Spleen (tissue), 7 donors: ENCODE results near the gene HDAC5.

Experiments
- POLR2A ChIP-seq, 3 donors: fragments of 450-650 bp; IDR thresholded peaks; one replicate each; pipeline ENCODE4 v1.5.1; 2017; ENCODE audit warnings: antibody characterized with exemption in 3 of 3, mild to moderate bottlenecking in 1 of 3
- POLR2AphosphoS5 ChIP-seq, 3 donors: sonication (generic); formaldehyde crosslinking; IDR thresholded peaks; one replicate each; pipeline ENCODE4 v1.5.1; 2017; ENCODE audit warnings: antibody characterized with exemption in 3 of 3
- TF ChIP-seq, protein P1 (sequence below), 11 experiments: fragments of 200-600 bp in 7 of 11; fragments of 450-650 bp in 4 of 11; sonication (generic) in 4 of 11; IDR thresholded peaks in 8 of 11; conservative IDR thresholded peaks in 3 of 11; 1 replicate in 7 of 11; 2 replicates in 4 of 11; pipeline versions ENCODE4 v1.4.0 to v1.8.0; 2016 to 2021; ENCODE audit warnings: antibody characterized with exemption in 11 of 11, inconsistent platforms in 4 of 11, mild to moderate bottlenecking in 1 of 11
- donor health status: DM: no; HTN: no; CAD: no; lungs with moderate emphysema.
- donor health status: DM: no; HTN: no; CAD: no.
- donor health status: DM: no; HTN: no; CAD: no.

DNA sequence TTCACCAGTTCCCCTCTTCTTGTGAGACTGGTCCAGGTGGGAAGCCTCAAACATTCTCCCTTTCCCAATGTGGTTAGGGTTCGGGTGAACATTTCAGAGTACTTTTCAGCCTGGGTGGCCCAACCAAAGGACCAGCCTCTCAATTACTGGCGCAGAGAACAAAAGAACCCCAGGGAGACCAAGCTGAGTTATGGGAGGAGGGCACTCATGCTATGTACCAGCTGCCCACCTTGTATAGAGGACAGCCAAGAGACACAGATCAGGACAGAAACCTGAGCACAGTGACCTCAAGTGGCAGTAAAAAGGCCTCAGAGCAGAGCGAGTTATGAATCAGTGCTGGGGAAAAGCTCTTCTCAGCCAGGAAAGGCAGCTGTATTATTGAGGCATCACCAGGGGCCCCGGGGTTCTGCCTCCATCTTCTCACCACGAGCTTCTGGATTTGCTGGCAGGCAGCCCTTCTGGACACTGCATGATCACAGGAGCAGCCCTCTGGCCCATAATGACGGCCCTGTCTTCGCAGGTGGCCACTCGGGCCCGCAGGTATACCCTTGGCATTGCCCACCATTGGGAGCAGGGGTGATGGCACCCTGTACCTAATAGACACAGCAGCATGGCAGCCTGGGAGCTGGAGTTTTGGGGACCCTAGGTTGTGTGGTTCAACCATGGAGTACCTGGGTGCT, 49.1 kb downstream of the HDAC5 start:
- TF ChIP-seq POLR2AphosphoS5 (IDR thresholded peaks at IDR 0.05), result peak in 1 of 3 donors; percentile 39
- TF ChIP-seq, protein P1, sequence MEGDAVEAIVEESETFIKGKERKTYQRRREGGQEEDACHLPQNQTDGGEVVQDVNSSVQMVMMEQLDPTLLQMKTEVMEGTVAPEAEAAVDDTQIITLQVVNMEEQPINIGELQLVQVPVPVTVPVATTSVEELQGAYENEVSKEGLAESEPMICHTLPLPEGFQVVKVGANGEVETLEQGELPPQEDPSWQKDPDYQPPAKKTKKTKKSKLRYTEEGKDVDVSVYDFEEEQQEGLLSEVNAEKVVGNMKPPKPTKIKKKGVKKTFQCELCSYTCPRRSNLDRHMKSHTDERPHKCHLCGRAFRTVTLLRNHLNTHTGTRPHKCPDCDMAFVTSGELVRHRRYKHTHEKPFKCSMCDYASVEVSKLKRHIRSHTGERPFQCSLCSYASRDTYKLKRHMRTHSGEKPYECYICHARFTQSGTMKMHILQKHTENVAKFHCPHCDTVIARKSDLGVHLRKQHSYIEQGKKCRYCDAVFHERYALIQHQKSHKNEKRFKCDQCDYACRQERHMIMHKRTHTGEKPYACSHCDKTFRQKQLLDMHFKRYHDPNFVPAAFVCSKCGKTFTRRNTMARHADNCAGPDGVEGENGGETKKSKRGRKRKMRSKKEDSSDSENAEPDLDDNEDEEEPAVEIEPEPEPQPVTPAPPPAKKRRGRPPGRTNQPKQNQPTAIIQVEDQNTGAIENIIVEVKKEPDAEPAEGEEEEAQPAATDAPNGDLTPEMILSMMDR (IDR thresholded peaks at IDR 0.05 in 8 of 11, conservative IDR thresholded peaks at IDR 0.05 in 3 of 11), result no peak
- TF ChIP-seq POLR2A (IDR thresholded peaks at IDR 0.05), result no peak
